Measurements from ENCODE around the gene ABCA2. TPM values are rescaled to one million over a fixed set of nuclear protein-coding genes. Genes with fewer than 3 reads are reported as not detected.

Gene ABCA2
- polyA plus RNA-seq, 1 experiment, result 16.0 TPM

- POLR2A ChIA-PET, result no interaction called here
Measured at GRCh38 chr9:137019891-137020683, 8.0 kb downstream of the ABCA2 start.

GRCh38 chr9:137018761-137019559 is 9.1 kb downstream of the ABCA2 start:
- peaks cover 21% of the 10 kb centered on the region for H3K36me3 ChIP-seq (ENCODE audit: control insufficient read depth, insufficient read depth, low read length)
- POLR2A ChIA-PET, result no interaction called here
- CTCF ChIA-PET, result interaction anchor here (3.8 to 10.7 kb wide), 2 partner anchors 10 to 17 kb away, joined by 18 to 50 read pairs; partner anchors contain the start of gene ABCA2
- no peak for TF ChIP-seq CTCF (IDR thresholded peaks at IDR 0.05; ENCODE audit: insufficient read depth, low read depth, low read length)
- no peak overlapping the region for H3K4me3 ChIP-seq (ENCODE audit: low read depth, low read length)
- no peaks in the 10 kb centered on the region for H3K27me3 ChIP-seq (ENCODE audit: control insufficient read depth, insufficient read depth, low read length)
- DNase-seq (ENCODE audit: low read depth), result no peak

More at GRCh38 chr9:137019891-137020683, 8.0 kb downstream of the ABCA2 start:
- no peak for TF ChIP-seq CTCF (IDR thresholded peaks at IDR 0.05; ENCODE audit: insufficient read depth, low read depth, low read length)
- CTCF ChIA-PET, result interaction anchor here (1.2 to 10.7 kb wide), 5 partner anchors 9 to 72 kb away, joined by 3 to 50 read pairs (median 6); partner anchors contain the start of genes ABCA2 and FUT7
- DNase-seq (ENCODE audit: low read depth), result no peak
- Histone ChIP-seq H3K36me3 (ENCODE audit: control insufficient read depth, insufficient read depth, low read length) (peaks cover 19% of the 10 kb centered on the region), H3K27me3 (ENCODE audit: control insufficient read depth, insufficient read depth, low read length) (no peaks in the 10 kb centered on the region), H3K4me3 (ENCODE audit: low read depth, low read length) (no peak overlapping the region)

- no peak overlapping the region for H3K4me3 ChIP-seq (ENCODE audit: low read depth, low read length)
- H3K27me3 ChIP-seq (ENCODE audit: control insufficient read depth, insufficient read depth, low read length), result no peaks in the 10 kb centered on the region
- CTCF ChIA-PET, result interaction anchor here (1.2 to 10.7 kb wide), 3 partner anchors 11 to 18 kb away, joined by 3 to 50 read pairs (median 18); partner anchors contain the start of gene ABCA2
- TF ChIP-seq CTCF (IDR thresholded peaks at IDR 0.05; ENCODE audit: insufficient read depth, low read depth, low read length), result no peak
- peaks cover 21% of the 10 kb centered on the region for H3K36me3 ChIP-seq (ENCODE audit: control insufficient read depth, insufficient read depth, low read length)
- no peak for DNase-seq (ENCODE audit: low read depth)
- POLR2A ChIA-PET, result no interaction called here
Measured at GRCh38 chr9:137017791-137018497, 10.1 kb downstream of the ABCA2 start.

- TF ChIP-seq CTCF (IDR thresholded peaks at IDR 0.05; ENCODE audit: insufficient read depth, low read depth, low read length), result no peak
- ChIA-PET POLR2A (no interaction called here), CTCF (interaction anchor here (1.2 kb wide), 1 partner anchor 10 kb away, joined by 3 read pairs; no protein-coding TSS in a partner anchor)
- peaks cover 22% of the 10 kb centered on the region for H3K36me3 ChIP-seq (ENCODE audit: control insufficient read depth, insufficient read depth, low read length)
- no peak overlapping the region for H3K4me3 ChIP-seq (ENCODE audit: low read depth, low read length)
- no peak for DNase-seq (ENCODE audit: low read depth)
- H3K27me3 ChIP-seq (ENCODE audit: control insufficient read depth, insufficient read depth, low read length), result no peaks in the 10 kb centered on the region
Measured at GRCh38 chr9:137017071-137017470, 11.0 kb downstream of the ABCA2 start.
